GM19438 (cell line): Measurements from ENCODE around the gene PIP5K1B.
A peak's percentile ranks its signal among the peaks of the same experiment; 100 is the strongest.
"Not testable (repeated sequence)": the region's sequence is repeated elsewhere in the genome, so short reads cannot be mapped to it uniquely, and the experiment has no call there.

Experiments
- ATAC-seq: cut with Tn5 transposase; IDR thresholded peaks from one replicate; pipeline ENCODE4 v1.9.1; 2021; ENCODE audit warnings: low read depth; ENCODE audit not compliant: unreplicated experiment

PIP5K1B gene

DNA sequence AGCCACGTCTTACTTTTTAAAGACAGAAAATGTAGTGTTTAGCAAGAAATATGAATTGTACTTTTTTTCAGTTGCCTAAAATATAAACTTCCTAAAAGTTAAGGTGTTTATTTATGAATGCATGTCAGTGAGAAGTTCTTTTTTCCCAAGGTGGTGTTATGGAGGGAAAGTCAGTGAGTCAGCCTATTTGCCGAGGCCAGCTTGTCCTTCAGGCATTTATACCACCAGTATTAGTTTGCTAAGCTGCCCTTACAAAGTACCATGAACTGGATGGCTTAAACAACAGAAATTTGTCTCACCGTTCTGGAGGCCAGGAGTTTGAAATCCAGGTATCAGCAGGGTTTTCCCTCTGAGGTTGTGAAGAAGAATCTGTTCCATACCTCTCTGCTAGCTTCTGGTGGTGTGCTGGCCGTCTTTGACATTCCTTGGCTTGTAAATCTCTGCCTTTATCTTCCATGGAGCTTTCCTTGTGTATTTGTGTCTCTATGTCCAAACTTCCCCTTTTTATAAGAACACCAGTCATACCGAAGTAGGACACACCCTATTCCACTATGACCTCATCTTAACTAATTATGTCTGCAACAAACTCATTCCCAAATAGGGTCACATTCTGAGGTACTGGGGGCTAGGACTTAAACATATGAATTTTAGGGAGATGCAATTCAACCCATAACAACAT, 270.5 kb downstream of the PIP5K1B start:
- ATAC-seq = no peak

DNA sequence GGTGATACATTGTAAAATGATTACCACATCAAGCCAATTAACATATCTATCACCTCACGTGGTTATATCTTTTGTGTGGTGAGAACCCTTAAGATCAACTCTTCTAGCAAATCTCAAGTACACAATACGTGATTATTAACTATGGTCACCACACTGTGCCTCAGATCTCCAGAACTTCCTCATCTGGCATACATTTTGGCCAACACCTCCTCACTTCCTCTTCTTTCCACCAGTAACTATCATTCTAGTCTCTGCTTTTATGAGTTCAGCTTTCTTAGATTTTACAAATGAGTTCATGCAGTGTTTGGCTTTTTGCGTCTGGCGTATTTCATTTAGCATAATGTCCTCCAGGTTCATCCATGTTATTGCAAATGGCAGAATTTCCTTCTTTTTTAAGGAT, 273.0 kb downstream of the PIP5K1B start:
- ATAC-seq = peak; percentile 33

DNA sequence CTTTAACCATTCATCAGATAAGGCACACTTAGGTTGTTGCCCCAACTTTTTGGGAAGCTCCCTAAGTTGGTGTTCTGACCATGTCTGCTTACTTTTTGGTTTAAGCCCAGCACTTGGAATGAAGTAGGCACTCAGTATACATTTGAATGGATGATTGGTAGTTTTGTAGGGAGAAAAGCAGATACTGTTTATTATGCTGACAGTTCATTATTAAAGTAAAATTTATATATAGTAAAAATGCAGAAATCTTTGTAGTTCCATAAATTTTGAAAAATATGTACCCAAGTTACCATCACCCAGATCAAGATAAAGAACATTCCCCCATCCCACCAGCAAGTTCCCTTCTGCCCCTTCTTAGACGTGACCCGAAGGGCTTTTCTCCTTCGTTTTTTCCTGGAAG, 273.5 kb downstream of the PIP5K1B start:
- no peak for ATAC-seq

DNA sequence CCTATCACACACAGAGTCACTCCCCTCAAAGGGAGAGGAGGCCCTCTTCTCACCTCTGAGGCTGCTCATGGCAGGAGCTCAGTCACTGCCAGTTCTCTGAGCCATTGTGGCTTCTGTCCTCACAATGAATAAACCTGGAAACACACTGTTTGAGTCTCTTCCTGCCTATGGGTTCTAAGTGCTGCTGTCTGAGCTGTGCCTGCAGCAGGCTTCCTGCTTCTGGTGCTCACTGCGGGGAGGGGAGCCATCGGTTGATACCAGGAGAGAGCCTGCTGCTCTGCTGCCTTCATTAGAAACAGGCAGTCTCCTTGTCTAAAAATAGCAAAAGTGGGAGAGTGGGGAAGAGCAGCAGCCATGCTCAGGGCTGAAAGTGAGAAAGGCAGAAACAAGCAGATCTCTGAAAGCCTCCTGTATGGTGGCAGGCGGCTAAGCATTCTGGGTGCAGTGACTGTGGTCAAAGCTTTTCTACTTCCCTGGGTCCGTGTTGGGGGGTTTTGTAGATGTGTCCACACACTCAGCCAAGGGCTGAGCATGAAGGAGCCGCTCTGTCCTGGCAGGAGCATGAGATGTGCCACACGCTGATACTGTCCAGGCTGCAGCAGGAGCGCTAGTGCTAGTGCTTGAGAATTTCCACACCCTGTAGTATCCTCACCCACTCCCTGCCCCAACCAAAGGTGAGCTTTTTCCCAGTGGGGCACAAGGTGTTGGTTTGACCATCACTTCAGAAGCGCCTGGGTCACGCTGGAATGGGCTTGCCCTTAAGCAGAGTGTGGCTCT, 274.7 kb downstream of the PIP5K1B start:
- ATAC-seq = no peak

DNA sequence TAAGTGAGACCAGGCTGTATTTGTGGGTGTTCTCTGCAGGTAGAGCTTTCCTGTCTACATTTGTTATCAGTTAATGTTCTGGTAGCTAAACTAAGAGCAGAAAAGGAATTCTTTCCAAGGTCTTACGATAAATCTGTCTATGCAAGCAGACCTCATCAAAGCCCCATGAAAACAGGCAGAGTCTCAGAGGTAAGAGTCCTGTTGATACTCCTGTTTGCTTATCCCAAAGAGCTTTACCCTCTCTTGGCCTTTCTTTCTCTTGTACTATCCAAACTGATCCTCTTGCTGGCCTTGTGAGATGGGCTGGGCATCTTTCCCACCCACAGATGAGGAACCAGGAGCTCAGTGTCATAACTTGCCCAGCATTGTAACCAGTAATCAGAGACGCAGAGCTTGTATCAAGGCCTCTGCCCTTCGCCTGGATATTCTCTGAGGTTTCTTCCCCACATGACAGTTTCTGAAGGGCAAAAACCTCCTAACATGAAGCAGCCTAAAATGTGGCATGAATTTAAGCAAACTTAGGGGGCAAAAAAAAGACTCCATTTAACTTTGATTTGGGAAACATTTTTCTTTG, 275.4 kb downstream of the PIP5K1B start:
- ATAC-seq = no peak

DNA sequence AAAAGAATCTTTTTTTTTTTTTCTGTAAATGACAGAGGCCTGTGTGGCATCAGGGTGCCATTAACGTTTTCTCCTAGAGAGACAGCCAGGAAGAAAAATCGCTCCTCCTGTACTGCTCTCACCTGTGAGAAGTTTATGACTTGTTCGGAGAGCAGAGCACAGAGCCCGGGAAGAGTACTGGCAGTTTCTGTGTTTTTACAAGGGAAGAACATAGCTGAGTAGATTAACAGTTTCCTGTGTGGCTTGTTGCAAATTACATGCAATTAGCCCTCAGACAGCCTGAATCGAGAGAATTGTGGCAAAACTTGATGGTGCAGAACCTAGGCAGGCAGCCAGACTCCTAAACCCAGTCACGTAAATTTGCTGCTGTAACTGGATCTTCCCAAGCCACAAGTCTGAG, 276.7 kb downstream of the PIP5K1B start:
- peak; percentile 50 for ATAC-seq

DNA sequence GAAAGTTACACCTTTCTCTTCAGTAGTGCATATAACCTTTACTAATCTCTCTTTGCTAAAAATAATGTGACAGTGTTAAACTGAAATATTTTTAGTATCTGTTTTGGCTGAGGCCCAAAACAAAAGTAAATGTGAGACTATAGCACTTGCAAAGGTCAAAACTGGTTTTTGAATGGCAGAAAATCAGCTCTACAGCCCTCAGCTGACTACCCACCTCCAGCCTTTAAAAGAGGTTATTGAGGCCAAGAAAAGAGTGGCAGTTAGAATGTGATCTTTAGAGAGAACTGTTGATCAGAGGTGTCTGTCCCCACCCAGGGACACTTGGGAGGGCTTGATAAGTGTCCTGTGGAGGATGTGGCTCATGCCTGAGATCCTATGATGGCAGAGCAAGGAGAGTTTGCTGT, 278.0 kb downstream of the PIP5K1B start:
- ATAC-seq = no peak

DNA sequence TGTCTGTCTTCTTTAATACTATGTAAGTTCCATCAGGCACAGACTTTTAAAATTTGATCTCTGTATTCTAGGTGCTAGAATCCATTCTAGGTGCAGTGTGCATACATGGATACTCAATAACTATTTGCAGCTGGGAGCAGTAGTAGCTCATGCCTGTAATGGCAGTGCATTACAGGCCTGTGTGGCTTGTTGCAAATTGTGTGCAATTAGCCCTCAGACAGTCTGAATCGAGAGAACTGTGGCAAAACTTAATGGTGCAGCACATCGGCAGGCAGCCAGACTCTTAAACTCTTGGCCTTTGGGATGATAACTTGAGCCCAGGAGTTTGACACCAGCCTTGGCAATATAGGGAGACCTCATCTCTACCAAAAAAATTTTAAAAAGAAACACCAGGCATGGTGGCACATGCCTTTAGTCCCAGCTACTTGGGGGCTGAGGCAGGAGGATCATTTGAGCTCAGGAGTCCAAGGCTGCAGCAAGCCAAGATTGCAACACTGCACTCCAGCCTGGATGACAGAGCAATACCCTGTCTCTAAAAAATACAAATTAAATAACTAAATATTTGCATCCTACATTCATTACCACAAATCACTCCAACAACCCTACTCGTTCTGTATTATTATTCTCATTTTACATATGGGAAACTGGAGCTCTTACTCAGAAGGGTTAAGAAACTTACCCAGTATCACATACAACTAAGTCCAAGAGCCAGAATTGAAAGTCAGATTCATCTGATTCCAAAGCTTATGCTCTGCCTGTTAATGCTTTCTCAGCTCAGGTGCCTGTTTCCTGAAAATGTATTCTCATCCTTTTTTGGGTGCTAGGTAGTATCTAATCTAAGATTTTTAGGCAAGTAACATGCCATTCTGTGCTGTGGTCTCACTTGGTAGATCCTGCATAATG, 278.7 kb downstream of the PIP5K1B start:
- no peak for ATAC-seq

DNA sequence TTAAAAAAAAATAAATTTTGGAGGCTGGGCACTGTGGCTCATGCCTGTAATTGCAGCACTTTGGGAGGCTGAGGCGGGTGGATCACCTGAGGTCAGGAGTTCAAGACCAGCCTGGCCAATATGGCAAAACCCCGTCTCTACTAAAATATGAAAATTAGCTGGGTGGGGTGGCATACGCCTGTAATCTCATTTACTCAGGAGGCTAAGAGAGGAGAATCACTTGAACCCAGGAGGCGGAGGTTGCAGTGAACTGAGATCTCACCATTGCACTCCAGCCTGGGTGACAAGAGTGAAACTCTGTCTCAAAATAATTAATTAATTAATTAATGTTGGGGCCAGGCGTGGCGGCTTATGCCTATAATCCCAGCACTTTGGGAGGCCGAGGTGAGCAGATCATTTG, 281.9 kb downstream of the PIP5K1B start:
- not testable (repeated sequence) for ATAC-seq

DNA sequence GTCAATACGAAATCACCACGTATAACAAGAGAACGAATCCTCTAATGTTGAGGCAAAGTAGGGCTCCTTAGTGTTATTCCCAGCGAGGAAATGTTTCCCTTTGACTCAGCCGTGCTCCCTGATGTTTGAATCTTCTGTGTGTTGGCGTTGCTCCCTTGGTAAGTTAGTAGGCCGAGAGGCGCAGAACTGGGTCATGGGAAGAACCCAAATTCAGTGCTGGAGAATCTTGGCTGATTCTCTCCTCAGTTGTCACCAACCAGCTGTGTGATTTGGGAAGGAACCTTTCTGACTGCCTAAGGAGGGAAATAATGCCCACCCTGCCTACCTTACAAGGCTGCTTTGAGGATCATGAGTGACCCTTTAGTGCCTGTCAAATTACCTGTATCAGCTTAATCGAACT, 286.4 kb downstream of the PIP5K1B start:
- ATAC-seq = no peak

DNA sequence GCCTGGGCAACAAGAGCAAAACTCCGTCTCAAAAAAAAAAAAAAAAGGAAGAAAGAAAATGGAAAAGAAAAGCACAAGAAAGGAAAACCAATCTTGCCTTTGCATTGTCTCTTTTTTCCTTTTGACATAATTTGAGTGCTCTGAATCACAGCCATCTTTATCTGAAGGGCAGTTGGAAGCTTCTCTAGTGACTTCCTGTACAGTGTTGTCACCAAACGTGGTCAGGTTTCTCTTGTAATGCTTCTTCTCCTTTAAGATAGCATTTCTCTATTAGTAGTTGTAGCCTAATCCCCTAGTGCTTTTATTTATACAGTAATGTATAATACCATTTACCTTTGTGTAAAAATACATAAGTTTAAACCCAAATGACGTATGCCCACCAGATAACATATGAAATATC, 290.7 kb downstream of the PIP5K1B start:
- no peak for ATAC-seq

DNA sequence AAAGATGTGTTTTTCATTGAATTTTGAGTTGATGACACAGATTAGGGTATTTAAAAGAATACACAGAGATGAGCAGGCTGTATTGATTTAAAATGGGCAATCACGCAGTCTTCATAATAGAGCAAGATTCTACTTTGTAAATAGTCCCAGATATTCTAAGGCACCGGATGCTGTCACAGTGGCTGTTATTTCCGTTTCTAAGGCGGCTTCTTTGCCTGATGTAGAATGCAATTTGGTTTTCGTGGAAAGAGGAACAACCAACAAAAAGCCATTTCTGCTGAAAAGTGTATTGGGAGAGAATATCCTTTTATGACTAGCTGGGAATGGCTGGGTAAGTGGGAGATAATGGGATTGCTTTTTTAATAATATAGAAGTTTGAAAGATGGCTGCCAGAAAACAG, 291.4 kb downstream of the PIP5K1B start:
- ATAC-seq = no peak

DNA sequence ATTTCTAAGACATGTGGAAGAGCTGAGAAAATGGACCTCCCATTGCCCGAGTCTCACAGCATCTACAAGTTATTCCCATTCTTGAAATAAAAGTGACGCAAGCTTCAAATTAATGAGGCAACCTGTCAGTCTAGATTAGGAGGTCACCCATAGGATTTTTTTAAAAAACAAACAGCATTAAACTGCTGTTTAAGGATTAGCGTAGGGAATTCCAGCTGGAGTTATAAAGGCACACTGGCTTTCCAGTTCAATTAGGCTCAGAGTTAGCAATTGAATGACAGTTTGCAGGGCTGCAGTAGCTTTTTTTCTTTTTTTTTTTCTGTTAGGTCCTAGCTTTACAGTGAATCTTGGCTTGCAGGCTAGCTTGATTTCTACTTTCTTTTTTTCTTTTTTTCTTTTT, 292.6 kb downstream of the PIP5K1B start:
- no peak for ATAC-seq

DNA sequence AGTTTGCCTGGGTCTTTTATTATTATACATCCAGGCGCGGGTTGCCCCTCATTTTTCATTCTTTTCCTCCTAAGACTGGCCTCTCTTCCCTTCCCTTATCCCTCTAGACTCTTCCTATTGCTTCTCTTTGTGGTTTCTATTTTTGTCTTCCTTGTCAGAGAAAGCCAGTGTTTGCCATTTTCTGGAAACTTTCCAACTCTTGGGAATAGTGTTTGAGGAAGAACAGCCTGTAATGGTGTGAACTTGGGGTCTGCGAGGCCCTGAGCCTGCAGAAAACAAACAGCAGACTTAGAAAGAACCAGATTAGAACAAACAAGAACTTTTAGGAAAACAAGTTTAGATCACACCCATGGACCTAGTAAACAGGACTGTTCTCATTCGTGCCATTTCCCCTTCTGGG, 293.3 kb downstream of the PIP5K1B start:
- no peak for ATAC-seq

DNA sequence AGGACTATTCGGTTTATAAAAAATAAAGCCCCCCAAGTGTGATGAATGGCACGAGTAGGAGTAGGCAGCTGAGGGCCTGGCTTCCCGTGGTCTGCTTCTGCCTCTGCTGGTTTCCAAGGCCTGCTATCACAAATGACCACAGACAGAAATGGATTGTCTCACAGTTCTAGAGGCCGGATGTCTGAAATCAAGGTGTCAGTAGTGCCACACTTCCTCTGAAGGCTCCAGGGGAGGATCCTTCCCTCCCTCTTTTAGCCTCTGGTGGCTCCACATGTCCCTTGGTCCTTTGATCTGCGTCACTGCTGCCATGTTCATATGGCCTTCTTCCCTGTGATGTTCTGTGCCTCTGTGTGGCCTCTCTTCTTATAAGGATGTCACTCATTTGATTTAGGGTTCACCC, 293.8 kb downstream of the PIP5K1B start:
- ATAC-seq = no peak

DNA sequence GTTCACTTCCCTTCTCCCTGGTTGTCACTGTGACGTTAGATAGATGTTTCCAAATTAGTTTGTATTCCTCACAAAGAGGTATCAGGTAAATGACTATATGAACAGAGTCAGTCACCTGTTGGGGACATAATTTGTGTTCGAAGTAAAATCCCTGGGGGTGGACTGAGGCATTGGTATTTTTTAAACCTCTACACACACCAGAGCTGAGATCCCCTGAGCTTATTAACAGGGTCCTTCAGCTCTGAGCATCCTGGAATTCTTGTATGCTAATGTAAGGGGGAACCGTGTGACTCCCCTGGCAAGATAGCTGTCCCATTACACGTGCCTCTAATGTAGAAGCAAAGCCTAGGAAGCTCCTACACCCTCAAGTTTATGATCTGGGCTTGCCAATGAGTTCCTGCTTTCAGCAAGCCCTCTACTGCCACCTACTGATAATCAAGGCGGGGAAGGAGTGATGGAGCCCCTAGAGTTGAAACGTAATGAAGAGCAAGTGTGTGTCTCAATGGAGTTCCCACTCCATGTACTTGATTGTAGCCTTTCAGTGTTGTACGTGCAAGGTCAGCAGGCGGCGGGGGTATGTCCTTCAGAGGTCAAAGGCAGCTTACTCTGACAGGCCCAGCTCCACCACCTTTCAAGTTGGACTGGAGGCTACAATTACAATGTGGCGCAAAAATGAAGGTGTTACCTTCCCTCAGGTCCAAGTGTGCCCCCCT, 294.5 kb downstream of the PIP5K1B start:
- peak; percentile 88 for ATAC-seq

DNA sequence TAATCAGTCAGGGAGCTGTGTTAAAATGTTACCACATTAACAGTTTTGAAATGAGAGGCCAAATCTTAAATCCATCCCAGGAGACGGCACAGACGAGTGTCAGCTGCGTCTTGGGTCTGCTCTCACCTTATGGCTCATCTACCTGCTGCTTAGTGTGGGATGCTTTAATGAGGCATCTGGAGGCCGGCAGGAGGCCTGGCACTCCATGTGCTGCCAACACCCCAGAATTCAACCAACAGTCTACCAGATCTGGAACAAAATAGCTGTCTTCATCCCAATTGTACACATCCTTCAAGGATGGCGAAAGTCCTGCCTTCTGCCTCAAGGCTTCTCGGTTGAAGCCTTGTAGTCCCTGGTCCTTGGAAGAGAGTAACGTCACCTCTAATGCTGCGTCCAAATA, 296.9 kb downstream of the PIP5K1B start:
- no peak for ATAC-seq

DNA sequence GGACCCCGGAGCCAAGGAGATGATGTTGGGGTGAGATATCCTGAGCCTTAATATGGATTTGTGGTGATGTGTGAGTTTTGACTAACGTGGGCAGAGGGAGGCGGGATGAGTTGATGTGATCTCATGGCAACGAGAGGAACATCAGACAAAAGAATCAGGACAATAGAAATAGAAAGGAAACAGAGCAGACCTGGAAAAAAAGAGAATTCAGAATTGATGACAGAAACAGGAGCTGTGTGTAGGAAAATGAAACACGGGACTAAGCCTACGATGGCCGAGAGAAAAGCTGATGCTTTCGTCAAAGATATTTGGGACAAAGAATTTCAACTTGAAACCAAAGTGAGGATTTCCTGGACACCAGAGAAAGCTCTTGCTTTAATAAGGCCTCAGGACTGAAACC, 298.0 kb downstream of the PIP5K1B start:
- no peak for ATAC-seq

DNA sequence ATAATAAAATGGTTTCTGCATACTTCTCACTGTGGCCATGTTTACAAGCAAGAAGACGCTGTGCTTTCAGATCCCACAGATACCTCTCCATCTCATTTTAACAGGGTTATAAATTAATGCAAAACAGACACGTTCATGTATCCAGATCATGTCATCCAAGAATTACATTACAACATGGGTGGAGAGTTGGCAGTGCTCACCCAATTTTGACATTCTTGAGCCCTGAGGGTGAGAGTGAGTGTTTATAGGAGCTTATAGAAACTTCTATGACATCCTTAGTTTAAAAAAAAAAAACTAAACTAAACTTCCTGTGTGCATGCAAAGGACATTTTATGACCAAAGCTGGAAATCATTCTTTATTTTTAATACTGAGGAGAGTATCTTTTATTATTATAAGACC, 299.8 kb downstream of the PIP5K1B start:
- no peak for ATAC-seq

DNA sequence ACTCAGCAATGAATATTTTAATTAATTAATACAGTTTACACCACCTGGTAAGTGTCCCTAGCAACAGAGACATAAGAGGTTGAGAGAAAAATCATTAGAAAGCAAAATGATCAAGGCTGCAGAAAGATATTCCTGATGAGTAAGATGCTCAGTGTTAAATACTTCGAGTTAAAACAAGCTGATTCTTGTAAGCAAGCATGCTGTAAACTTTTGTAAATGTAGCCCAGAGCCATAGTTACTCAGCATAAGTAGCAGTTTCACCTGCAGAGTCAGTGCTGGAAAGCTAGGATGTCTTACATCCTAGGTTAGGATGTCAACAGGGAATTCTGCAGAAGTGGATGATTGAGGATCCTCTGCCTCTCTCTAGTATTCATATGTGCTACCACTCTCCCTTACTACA, 304.7 kb downstream of the PIP5K1B start:
- ATAC-seq = no peak
